HL-60 (cell line): ENCODE measurements around the gene SSX2IP.
A peak's percentile ranks its signal among the peaks of the same experiment; 100 is the strongest.

Experiments
- DNase-seq, 2 experiments: peaks; one replicate each; pipeline ENCODE4 v3.0.0-alpha.2; 2010 to 2020; ENCODE audit warnings: low read depth in 1 of 2, low spot score in 1 of 2
- H3K27ac ChIP-seq: fragments of 250-450 bp; sonication (Bioruptor Pico); replicated peaks from 2 replicates; pipeline ENCODE4 v1.5.1; 2020; ENCODE audit warnings: mild to moderate bottlenecking, moderate library complexity
- H3K27me3 ChIP-seq: fragments of 250-450 bp; sonication (Bioruptor Pico); 2 replicates; pipeline ENCODE4 v1.5.1; 2021; ENCODE audit warnings: mild to moderate bottlenecking, moderate library complexity; ENCODE audit not compliant: insufficient read depth, poor library complexity, severe bottlenecking
- H3K4me3 ChIP-seq: replicated peaks from 2 replicates; pipeline ENCODE4 v1.5.1; 2011; ENCODE audit warnings: mild to moderate bottlenecking, control low read depth, low read length; ENCODE audit not compliant: insufficient read depth
- GABPA ChIP-seq: IDR thresholded peaks from 2 replicates; pipeline ENCODE4 v1.6.1; 2012; ENCODE audit warnings: low read depth
- POLR2AphosphoS5 ChIP-seq: IDR thresholded peaks from 2 replicates; pipeline ENCODE4 v1.6.1; 2012; ENCODE audit warnings: low read depth
- SPI1 ChIP-seq: IDR thresholded peaks from 2 replicates; pipeline ENCODE4 v1.6.1; 2012; ENCODE audit warnings: low read depth, mild to moderate bottlenecking, borderline replicate concordance
- TF ChIP-seq, protein P1 (sequence below): IDR thresholded peaks from 2 replicates; pipeline ENCODE4 v1.6.1; 2012; ENCODE audit warnings: low read depth; ENCODE audit not compliant: insufficient replicate concordance
- TF ChIP-seq, protein P2 (sequence below): IDR thresholded peaks from one replicate; pipeline ENCODE4 v1.5.1; 2011; ENCODE audit warnings: low read length, control low read depth, inconsistent platforms; ENCODE audit not compliant: insufficient read depth

The SSX2IP gene

DNA sequence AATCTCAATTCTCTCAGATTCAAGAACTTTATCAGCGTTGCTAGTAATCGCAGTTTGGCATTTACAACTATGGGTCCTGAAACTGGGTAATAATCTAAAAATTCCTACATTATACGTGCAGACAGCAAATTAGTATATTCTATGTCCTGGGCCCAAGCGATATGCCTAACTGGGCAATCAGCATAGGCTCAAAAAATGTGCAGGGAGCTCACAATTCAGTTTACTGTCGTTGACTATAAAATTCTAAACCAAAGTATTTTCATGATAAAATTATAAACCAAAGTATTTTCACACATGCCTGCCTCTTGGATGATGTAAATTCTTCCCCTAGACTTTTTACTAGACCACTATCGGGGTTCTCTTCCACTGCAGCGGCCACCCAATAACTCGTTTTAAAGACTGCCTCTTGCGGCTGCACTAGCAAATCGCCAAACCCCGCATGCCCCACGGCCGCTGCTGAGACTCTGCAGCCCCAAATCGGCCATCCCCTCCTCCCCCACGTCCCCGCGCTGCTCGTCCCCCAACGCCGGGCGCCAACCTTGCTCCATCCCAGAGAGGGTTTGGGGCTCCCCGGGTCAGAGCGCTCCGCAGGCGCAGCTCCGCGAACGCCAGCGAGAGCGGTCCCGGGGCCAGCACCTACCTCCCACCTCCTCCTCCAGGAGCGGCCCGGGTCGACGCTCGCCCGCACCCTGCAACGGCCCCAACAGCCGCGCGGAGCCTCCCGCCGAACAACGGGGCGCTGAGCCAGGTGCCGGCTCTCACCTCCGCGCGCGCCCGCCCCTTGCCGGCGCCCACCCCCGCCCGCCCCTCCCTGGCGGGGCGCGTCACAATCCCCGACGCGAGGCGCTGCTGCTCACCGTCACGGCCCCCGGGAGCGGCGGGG, 506 bp downstream of the SSX2IP start:
- Histone ChIP-seq H3K27ac (peak overlapping the region; percentile 80), H3K27me3 (no peaks in the 10 kb centered on the region), H3K4me3 (peak overlapping the region; percentile 77)
- DNase-seq: peak in 1 of 2 experiments; percentile 62
- no peak for TF ChIP-seq GABPA
- TF ChIP-seq, protein P1, sequence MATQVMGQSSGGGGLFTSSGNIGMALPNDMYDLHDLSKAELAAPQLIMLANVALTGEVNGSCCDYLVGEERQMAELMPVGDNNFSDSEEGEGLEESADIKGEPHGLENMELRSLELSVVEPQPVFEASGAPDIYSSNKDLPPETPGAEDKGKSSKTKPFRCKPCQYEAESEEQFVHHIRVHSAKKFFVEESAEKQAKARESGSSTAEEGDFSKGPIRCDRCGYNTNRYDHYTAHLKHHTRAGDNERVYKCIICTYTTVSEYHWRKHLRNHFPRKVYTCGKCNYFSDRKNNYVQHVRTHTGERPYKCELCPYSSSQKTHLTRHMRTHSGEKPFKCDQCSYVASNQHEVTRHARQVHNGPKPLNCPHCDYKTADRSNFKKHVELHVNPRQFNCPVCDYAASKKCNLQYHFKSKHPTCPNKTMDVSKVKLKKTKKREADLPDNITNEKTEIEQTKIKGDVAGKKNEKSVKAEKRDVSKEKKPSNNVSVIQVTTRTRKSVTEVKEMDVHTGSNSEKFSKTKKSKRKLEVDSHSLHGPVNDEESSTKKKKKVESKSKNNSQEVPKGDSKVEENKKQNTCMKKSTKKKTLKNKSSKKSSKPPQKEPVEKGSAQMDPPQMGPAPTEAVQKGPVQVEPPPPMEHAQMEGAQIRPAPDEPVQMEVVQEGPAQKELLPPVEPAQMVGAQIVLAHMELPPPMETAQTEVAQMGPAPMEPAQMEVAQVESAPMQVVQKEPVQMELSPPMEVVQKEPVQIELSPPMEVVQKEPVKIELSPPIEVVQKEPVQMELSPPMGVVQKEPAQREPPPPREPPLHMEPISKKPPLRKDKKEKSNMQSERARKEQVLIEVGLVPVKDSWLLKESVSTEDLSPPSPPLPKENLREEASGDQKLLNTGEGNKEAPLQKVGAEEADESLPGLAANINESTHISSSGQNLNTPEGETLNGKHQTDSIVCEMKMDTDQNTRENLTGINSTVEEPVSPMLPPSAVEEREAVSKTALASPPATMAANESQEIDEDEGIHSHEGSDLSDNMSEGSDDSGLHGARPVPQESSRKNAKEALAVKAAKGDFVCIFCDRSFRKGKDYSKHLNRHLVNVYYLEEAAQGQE: no peak
- TF ChIP-seq POLR2AphosphoS5: peak; percentile 48
- TF ChIP-seq, protein P2, sequence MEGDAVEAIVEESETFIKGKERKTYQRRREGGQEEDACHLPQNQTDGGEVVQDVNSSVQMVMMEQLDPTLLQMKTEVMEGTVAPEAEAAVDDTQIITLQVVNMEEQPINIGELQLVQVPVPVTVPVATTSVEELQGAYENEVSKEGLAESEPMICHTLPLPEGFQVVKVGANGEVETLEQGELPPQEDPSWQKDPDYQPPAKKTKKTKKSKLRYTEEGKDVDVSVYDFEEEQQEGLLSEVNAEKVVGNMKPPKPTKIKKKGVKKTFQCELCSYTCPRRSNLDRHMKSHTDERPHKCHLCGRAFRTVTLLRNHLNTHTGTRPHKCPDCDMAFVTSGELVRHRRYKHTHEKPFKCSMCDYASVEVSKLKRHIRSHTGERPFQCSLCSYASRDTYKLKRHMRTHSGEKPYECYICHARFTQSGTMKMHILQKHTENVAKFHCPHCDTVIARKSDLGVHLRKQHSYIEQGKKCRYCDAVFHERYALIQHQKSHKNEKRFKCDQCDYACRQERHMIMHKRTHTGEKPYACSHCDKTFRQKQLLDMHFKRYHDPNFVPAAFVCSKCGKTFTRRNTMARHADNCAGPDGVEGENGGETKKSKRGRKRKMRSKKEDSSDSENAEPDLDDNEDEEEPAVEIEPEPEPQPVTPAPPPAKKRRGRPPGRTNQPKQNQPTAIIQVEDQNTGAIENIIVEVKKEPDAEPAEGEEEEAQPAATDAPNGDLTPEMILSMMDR: peak; percentile 4
- TF ChIP-seq SPI1: no peak

DNA sequence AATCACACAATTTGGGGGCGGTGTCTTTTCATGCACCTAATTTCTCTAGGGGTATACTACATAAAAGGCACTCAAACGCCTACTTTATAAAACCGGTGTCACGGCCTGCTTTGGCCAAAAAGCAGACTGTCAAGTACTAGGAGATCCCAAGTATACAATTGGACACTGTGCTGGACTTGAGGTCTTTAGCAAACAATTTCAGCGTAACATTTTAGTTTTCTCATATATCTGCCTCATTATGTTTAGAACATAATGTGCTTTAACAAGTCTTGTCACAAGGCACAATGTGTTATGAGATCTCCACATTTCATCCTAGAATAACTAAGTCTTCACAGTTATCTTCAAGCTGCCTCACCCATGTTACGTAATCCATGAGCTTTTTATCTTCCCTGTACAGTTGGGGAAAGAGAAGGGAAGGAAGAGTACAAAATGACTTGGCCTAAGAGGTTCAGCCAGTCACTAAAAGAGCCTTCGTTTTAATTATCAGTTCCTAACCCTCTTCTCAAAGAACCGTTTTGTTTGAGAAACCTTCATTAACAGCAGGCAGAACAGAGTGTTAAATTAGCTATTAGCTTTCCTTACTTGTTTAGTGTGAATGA, 1.7 kb downstream of the SSX2IP start:
- DNase-seq: peak; percentile 31 to 62
- TF ChIP-seq SPI1 (no peak), GABPA (no peak), POLR2AphosphoS5 (no peak)
- TF ChIP-seq, protein P2: no peak
- TF ChIP-seq, protein P1: no peak
- Histone ChIP-seq H3K4me3 (no peak overlapping the region), H3K27ac (peak overlapping the region; percentile 80), H3K27me3 (no peaks in the 10 kb centered on the region)

DNA sequence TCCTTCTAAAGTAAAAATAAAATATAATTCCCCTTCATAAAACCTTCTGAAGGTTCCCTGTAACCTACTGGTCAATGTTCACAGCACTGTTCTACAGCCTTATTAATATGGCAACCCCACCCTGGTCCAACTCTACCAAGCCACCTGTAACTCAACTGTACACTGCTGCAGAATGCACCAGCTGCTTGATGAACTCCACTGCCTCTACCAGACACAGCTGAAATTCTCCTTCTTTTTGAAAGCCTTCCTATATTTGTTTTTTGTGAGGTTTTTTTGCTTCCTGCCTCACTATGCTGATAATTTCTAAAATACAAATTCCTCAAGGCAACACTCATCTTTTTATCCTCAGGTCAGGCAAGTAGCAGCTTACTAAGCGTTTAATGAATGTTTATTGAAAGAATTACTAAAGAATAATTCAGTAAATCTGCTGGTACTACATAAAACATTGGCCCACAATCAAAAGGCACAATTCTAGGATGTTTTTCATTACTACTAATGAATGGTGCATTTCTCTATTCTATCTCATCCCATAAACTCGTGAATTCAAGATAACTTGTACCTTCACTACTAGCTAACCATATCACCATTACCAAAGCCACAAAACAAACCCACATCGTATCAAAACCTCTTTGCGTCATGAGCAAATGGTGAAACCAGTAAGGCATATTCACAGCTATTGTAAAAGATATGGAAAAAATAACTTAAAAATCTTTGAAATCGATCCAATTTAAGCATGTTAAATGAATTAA, 2.4 kb downstream of the SSX2IP start:
- Histone ChIP-seq H3K27ac (no peak overlapping the region), H3K27me3 (no peaks in the 10 kb centered on the region), H3K4me3 (no peak overlapping the region)
- no peak for DNase-seq
- TF ChIP-seq SPI1 (no peak), POLR2AphosphoS5 (no peak), GABPA (no peak)
- TF ChIP-seq, protein P2: no peak
- TF ChIP-seq, protein P1: no peak
